Activated T-cell treated with anti-CD3 and anti-CD28 coated beads, Interleukin-2, amount 50 U/mL, for 24 hours (primary cell): Measurements from ENCODE around the gene LPGAT1.
"Not testable (repeated sequence)": the region's sequence is repeated elsewhere in the genome, so short reads cannot be mapped to it uniquely, and the experiment has no call there.

ENCODE experiments used
- DNase-seq: peaks from one replicate; pipeline ENCODE4 v3.0.0-alpha.2; 2020
- H3K27ac Mint-ChIP-seq: 2 replicates; pipeline ENCODE4 v1.8.0; 2020; ENCODE audit warnings: mild to moderate bottlenecking, mixed read lengths
- H3K27me3 Mint-ChIP-seq: 2 replicates; pipeline ENCODE4 v1.8.0; 2020; ENCODE audit warnings: mixed read lengths
- H3K36me3 Mint-ChIP-seq: 2 replicates; pipeline ENCODE4 v1.8.0; 2020; ENCODE audit warnings: low read depth, mixed read lengths
- H3K4me1 Mint-ChIP-seq: 2 replicates; pipeline ENCODE4 v1.8.0; 2020; ENCODE audit warnings: low read depth, mixed read lengths
- H3K4me3 Mint-ChIP-seq: 2 replicates; pipeline ENCODE4 v1.8.0; 2020; ENCODE audit warnings: mild to moderate bottlenecking, moderate library complexity, mixed read lengths
- H3K9me3 Mint-ChIP-seq: 2 replicates; pipeline ENCODE4 v1.8.0; 2020; ENCODE audit warnings: mixed read lengths

Gene LPGAT1

GRCh38 chr1:211830328-211831142, at the start of gene LPGAT1:
LPGAT1 (minus strand) TSS chr1:211830763; CDS start chr1:211829296, 1,467 bp downstream.
- peak within 1 kb of the TSS; percentile 83 for H3K4me3 Mint-ChIP-seq
- H3K4me1 Mint-ChIP-seq, result peaks cover 63% of the 10 kb centered on the region
- H3K9me3 Mint-ChIP-seq, result no peaks in the 10 kb centered on the region
- DNase-seq, result peak; percentile 85
- no peaks in the 10 kb centered on the region for H3K27me3 Mint-ChIP-seq
- H3K27ac Mint-ChIP-seq, result peak within 1 kb of the TSS; percentile 89
- peaks cover 9% of the 10 kb centered on the region for H3K36me3 Mint-ChIP-seq

GRCh38 chr1:211879475-211879874, 48.9 kb upstream of the LPGAT1 start:
- Mint-ChIP-seq H3K9me3 (peaks cover 2% of the 10 kb centered on the region), H3K36me3 (no peaks in the 10 kb centered on the region), H3K4me3 (no peak overlapping the region), H3K27ac (no peak overlapping the region), H3K4me1 (peaks cover 5% of the 10 kb centered on the region), H3K27me3 (no peaks in the 10 kb centered on the region)
- no peak for DNase-seq

- Mint-ChIP-seq H3K36me3 (no peaks in the 10 kb centered on the region), H3K4me3 (no peak overlapping the region), H3K4me1 (no peaks in the 10 kb centered on the region), H3K27ac (no peak overlapping the region), H3K27me3 (peaks cover 6% of the 10 kb centered on the region), H3K9me3 (peaks cover 2% of the 10 kb centered on the region)
- no peak for DNase-seq
These were observed 46.5 kb upstream of the LPGAT1 start for GRCh38 chr1:211876851-211877590.

GRCh38 chr1:211875541-211875940, 45.0 kb upstream of the LPGAT1 start:
- Mint-ChIP-seq H3K4me3 (no peak overlapping the region), H3K9me3 (no peaks in the 10 kb centered on the region), H3K27ac (no peak overlapping the region), H3K4me1 (no peaks in the 10 kb centered on the region), H3K27me3 (peaks cover 6% of the 10 kb centered on the region), H3K36me3 (no peaks in the 10 kb centered on the region)
- DNase-seq, result no peak

- no peaks in the 10 kb centered on the region for H3K4me1 Mint-ChIP-seq
- peaks cover 6% of the 10 kb centered on the region for H3K27me3 Mint-ChIP-seq
- no peak for DNase-seq
- no peak overlapping the region for H3K4me3 Mint-ChIP-seq
- no peaks in the 10 kb centered on the region for H3K9me3 Mint-ChIP-seq
- H3K27ac Mint-ChIP-seq, result peak overlapping the region; percentile 39
- H3K36me3 Mint-ChIP-seq, result no peaks in the 10 kb centered on the region
These were observed 44.2 kb upstream of the LPGAT1 start for GRCh38 chr1:211874521-211875347.

GRCh38 chr1:211873731-211874130, 43.2 kb upstream of the LPGAT1 start:
- not testable (repeated sequence) for H3K27me3 Mint-ChIP-seq, H3K27ac Mint-ChIP-seq, H3K36me3 Mint-ChIP-seq

GRCh38 chr1:211870156-211870555, 39.6 kb upstream of the LPGAT1 start:
- no peaks in the 10 kb centered on the region for H3K4me1 Mint-ChIP-seq
- no peak overlapping the region for H3K4me3 Mint-ChIP-seq
- no peaks in the 10 kb centered on the region for H3K36me3 Mint-ChIP-seq
- peaks cover 7% of the 10 kb centered on the region for H3K9me3 Mint-ChIP-seq
- peaks cover 6% of the 10 kb centered on the region for H3K27me3 Mint-ChIP-seq
- H3K27ac Mint-ChIP-seq, result no peak overlapping the region
- no peak for DNase-seq

More at GRCh38 chr1:211873731-211874130, 43.2 kb upstream of the LPGAT1 start:
- H3K9me3 Mint-ChIP-seq, H3K4me1 Mint-ChIP-seq, DNase-seq, H3K4me3 Mint-ChIP-seq: not testable (repeated sequence)

- H3K27ac Mint-ChIP-seq, result no peak overlapping the region
- peaks cover 7% of the 10 kb centered on the region for H3K9me3 Mint-ChIP-seq
- no peak overlapping the region for H3K4me3 Mint-ChIP-seq
- H3K36me3 Mint-ChIP-seq, result no peaks in the 10 kb centered on the region
- DNase-seq, result no peak
- H3K27me3 Mint-ChIP-seq, result no peaks in the 10 kb centered on the region
- no peaks in the 10 kb centered on the region for H3K4me1 Mint-ChIP-seq
These were observed 34.6 kb upstream of the LPGAT1 start for GRCh38 chr1:211865180-211865579.

GRCh38 chr1:211859405-211859804, 28.8 kb upstream of the LPGAT1 start:
- H3K27ac Mint-ChIP-seq, result no peak overlapping the region
- H3K9me3 Mint-ChIP-seq, result peaks cover 10% of the 10 kb centered on the region
- no peaks in the 10 kb centered on the region for H3K4me1 Mint-ChIP-seq
- H3K27me3 Mint-ChIP-seq, result peaks cover 10% of the 10 kb centered on the region
- no peak for DNase-seq
- no peak overlapping the region for H3K4me3 Mint-ChIP-seq
- no peaks in the 10 kb centered on the region for H3K36me3 Mint-ChIP-seq

GRCh38 chr1:211851174-211851573, 20.6 kb upstream of the LPGAT1 start:
- Mint-ChIP-seq H3K4me1 (no peaks in the 10 kb centered on the region), H3K9me3 (peaks cover 2% of the 10 kb centered on the region), H3K27ac (no peak overlapping the region), H3K4me3 (no peak overlapping the region), H3K27me3 (no peaks in the 10 kb centered on the region), H3K36me3 (no peaks in the 10 kb centered on the region)
- DNase-seq, result no peak

DNA sequence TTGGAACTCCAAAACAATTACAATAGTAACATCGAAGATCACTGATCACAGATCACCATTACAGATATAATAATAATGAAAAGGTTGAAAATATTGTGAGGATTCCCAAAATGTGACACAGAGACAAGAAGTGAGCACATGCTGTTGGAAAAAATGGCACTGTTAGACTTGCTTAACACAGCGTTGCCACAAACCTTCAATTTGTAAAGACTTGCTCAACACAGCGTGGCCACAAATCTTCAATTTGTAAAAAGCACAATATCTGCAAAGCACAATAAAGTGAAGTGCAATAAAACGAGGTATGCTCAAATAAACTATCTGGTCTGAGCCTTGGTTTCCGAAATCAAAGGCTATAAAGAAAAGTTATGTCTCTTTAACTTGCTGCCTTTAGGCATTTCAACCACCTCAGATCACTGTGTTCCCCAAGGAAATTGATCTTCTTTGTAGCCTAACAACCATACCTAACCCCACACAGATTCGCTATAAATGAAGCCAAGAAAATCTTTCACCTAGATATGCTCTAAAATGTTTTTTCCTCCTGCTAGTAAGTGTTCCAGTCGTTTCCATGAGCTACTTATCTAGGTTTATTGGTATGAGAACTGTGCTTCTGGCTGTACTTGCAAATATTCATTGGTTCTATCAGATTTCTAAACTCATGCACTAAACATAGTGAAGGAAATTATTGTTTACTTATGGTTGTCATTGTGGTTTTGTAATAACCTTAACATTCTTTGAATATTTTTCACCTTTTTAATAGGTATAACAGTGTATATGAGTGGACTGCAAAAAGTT, 13.1 kb upstream of the LPGAT1 start:
- no peaks in the 10 kb centered on the region for H3K36me3 Mint-ChIP-seq
- H3K4me1 Mint-ChIP-seq, result peaks cover 31% of the 10 kb centered on the region
- H3K27ac Mint-ChIP-seq, result no peak overlapping the region
- no peak overlapping the region for H3K4me3 Mint-ChIP-seq
- H3K9me3 Mint-ChIP-seq, result peaks cover 2% of the 10 kb centered on the region
- H3K27me3 Mint-ChIP-seq, result no peaks in the 10 kb centered on the region
- no peak for DNase-seq

GRCh38 chr1:211843018-211843417, 12.5 kb upstream of the LPGAT1 start:
- Mint-ChIP-seq H3K36me3 (no peaks in the 10 kb centered on the region), H3K4me1 (peaks cover 36% of the 10 kb centered on the region), H3K9me3 (peaks cover under 1% of the 10 kb centered on the region), H3K4me3 (no peak overlapping the region), H3K27ac (peak overlapping the region; percentile 23), H3K27me3 (no peaks in the 10 kb centered on the region)
- no peak for DNase-seq

DNA sequence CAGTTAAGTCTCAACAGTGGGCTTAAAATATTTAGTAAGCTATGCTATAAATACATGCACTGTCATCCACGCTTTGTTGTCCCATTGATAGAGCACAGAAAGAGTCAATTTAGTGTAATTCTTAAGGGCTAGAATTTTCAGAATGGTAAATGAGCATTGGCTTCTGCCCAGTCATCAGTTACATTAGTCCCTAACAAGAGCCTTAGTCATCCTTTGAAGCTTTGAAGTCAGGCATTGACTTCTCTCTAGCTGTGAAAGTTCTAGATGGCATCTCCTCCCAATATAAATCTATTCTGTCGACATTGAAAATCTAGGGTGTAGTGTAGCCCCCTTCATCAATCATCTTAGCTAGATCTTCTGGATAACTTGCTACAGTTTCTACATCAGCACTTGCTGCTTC, 12.0 kb upstream of the LPGAT1 start:
- Mint-ChIP-seq H3K27me3 (no peaks in the 10 kb centered on the region), H3K36me3 (no peaks in the 10 kb centered on the region), H3K4me3 (no peak overlapping the region), H3K9me3 (no peaks in the 10 kb centered on the region), H3K4me1 (peaks cover 36% of the 10 kb centered on the region), H3K27ac (no peak overlapping the region)
- DNase-seq, result no peak

- Mint-ChIP-seq H3K4me1 (peaks cover 42% of the 10 kb centered on the region), H3K4me3 (no peak overlapping the region), H3K27me3 (no peaks in the 10 kb centered on the region), H3K9me3 (no peaks in the 10 kb centered on the region), H3K27ac (peak overlapping the region; percentile 52), H3K36me3 (no peaks in the 10 kb centered on the region)
- DNase-seq, result no peak
These were observed 8.5 kb upstream of the LPGAT1 start for GRCh38 chr1:211839106-211839505.
